NCI-H1417 (cell line): ENCODE measurements around the gene ECHDC3.

Experiments used
- DNase-seq, 3 experiments: peaks; one replicate each; lab custom pipeline; 2025; lab: John Stamatoyannopoulos, UW

ECHDC3 gene

GRCh38 chr10:11810973-11811372, 68.8 kb downstream of the ECHDC3 start:
- no peak for DNase-seq

GRCh38 chr10:11813177-11813576, 71.0 kb downstream of the ECHDC3 start:
- DNase-seq, result no peak
